Trophoblast cell (in vitro differentiated cells and primary cell): ENCODE measurements around the gene EIF2S2.
"Not testable (repeated sequence)": the region's sequence is repeated elsewhere in the genome, so short reads cannot be mapped to it uniquely, and the experiment has no call there.

Experiments used
- DNase-seq, 2 donors: peaks; one replicate each; pipeline ENCODE4 v3.0.0-alpha.2; 2016
- H2AFZ ChIP-seq: 2 replicates; pipeline ENCODE4 v1.6.1; 2013; ENCODE audit warnings: low read length, moderate library complexity, mild to moderate bottlenecking; ENCODE audit not compliant: insufficient read depth, poor library complexity
- H2AK5ac ChIP-seq: 2 replicates; pipeline ENCODE4 v1.6.1; 2013; ENCODE audit warnings: mild to moderate bottlenecking, low read length
- H2BK120ac ChIP-seq: 2 replicates; pipeline ENCODE4 v1.6.1; 2013; ENCODE audit warnings: low read length, mild to moderate bottlenecking, moderate library complexity; ENCODE audit not compliant: insufficient read depth, poor library complexity
- H2BK12ac ChIP-seq: 2 replicates; pipeline ENCODE4 v1.6.1; 2013; ENCODE audit warnings: mild to moderate bottlenecking, low read length, moderate library complexity
- H2BK5ac ChIP-seq: 2 replicates; pipeline ENCODE4 v1.6.1; 2013; ENCODE audit warnings: low read length, low read depth, moderate library complexity, mild to moderate bottlenecking; ENCODE audit not compliant: poor library complexity
- H3K14ac ChIP-seq: 2 replicates; pipeline ENCODE4 v1.6.1; 2013; ENCODE audit warnings: mild to moderate bottlenecking, low read length
- H3K18ac ChIP-seq: 2 replicates; pipeline ENCODE4 v1.6.1; 2013; ENCODE audit warnings: mild to moderate bottlenecking, low read length
- H3K23ac ChIP-seq: 2 replicates; pipeline ENCODE4 v1.6.1; 2013; ENCODE audit warnings: low read length
- H3K27ac ChIP-seq: 2 replicates; pipeline ENCODE4 v1.5.1; 2013; ENCODE audit warnings: low read depth, mild to moderate bottlenecking, inconsistent platforms, low read length, moderate library complexity
- H3K27me3 ChIP-seq: 2 replicates; pipeline ENCODE4 v1.6.1; 2013; ENCODE audit warnings: inconsistent platforms, mild to moderate bottlenecking, low read length, moderate library complexity; ENCODE audit not compliant: insufficient read depth
- H3K36me3 ChIP-seq, 2 experiments: 1 replicate in 1 of 2; 2 replicates in 1 of 2; pipeline ENCODE4 v1.6.1; 2013; ENCODE audit warnings: low read length in 2 of 2, mild to moderate bottlenecking in 2 of 2, moderate library complexity in 1 of 2; ENCODE audit not compliant: insufficient read depth in 2 of 2, control insufficient read depth in 1 of 2
- H3K4ac ChIP-seq: 2 replicates; pipeline ENCODE4 v1.6.1; 2013; ENCODE audit warnings: low read depth, mild to moderate bottlenecking, low read length, moderate library complexity
- H3K4me1 ChIP-seq, 2 experiments: 1 replicate in 1 of 2; 2 replicates in 1 of 2; pipeline ENCODE4 v1.6.1; 2013; ENCODE audit warnings: low read length in 2 of 2, mild to moderate bottlenecking in 2 of 2, moderate library complexity in 1 of 2; ENCODE audit not compliant: insufficient read depth in 2 of 2, control insufficient read depth in 1 of 2
- H3K4me2 ChIP-seq: 2 replicates; pipeline ENCODE4 v1.6.1; 2013; ENCODE audit warnings: inconsistent platforms, mild to moderate bottlenecking, low read length, moderate library complexity
- H3K4me3 ChIP-seq: 2 replicates; pipeline ENCODE4 v1.5.1; 2013; ENCODE audit warnings: mild to moderate bottlenecking, low read depth, low read length, inconsistent platforms
- H3K79me1 ChIP-seq: one replicate; pipeline ENCODE4 v1.6.1; 2013; ENCODE audit warnings: low read length
- H3K79me2 ChIP-seq: 2 replicates; pipeline ENCODE4 v1.6.1; 2013; ENCODE audit warnings: low read length, mild to moderate bottlenecking; ENCODE audit not compliant: control insufficient read depth, insufficient read depth, poor library complexity
- H3K9ac ChIP-seq: 2 replicates; pipeline ENCODE4 v1.6.1; 2013; ENCODE audit warnings: mild to moderate bottlenecking, low read length
- H3K9me3 ChIP-seq: 2 replicates; pipeline ENCODE4 v1.6.1; 2013; ENCODE audit warnings: low read depth, mild to moderate bottlenecking, control low read depth, inconsistent platforms, low read length; ENCODE audit not compliant: insufficient read depth
- H4K12ac ChIP-seq: 2 replicates; pipeline ENCODE4 v1.6.1; 2013; ENCODE audit warnings: low read depth, mild to moderate bottlenecking, low read length, moderate library complexity
- H4K8ac ChIP-seq: 2 replicates; pipeline ENCODE4 v1.6.1; 2013; ENCODE audit warnings: low read depth, mild to moderate bottlenecking, low read length, moderate library complexity
- H4K91ac ChIP-seq: one replicate; pipeline ENCODE4 v1.6.1; 2013; ENCODE audit warnings: low read depth, mild to moderate bottlenecking, low read length, moderate library complexity
- WGBS: extraction: QIAGEN DNeasy Blood & Tissue Kit; methylation state at CpG from one replicate; pipeline ENCODE4 v1.1.7; 2013; ENCODE audit warnings: missing lambda C conversion rate; ENCODE audit not compliant: insufficient read length, insufficient coverage; ENCODE audit errors: extremely low coverage; 5-methylcytosine and 5-hydroxymethylcytosine counted together

Gene EIF2S2

GRCh38 chr20:34142121-34142520 is 30.1 kb upstream of the EIF2S2 start:
- Histone ChIP-seq H3K27ac (no peak overlapping the region), H4K12ac (no peak overlapping the region), H3K4me1 (no peaks in the 10 kb centered on the region), H2AK5ac (no peak overlapping the region), H4K8ac (no peak overlapping the region), H3K14ac (no peak overlapping the region), H3K4me2 (no peak overlapping the region), H2BK5ac (no peak overlapping the region), H3K18ac (no peak overlapping the region), H3K36me3 (no peaks in the 10 kb centered on the region), H3K79me2 (no peaks in the 10 kb centered on the region), H2BK120ac (no peak overlapping the region), H2AFZ (no peak overlapping the region), H3K4me3 (no peak overlapping the region), H2BK12ac (no peak overlapping the region), H3K23ac (no peak overlapping the region), H4K91ac (no peak overlapping the region), H3K79me1 (no peaks in the 10 kb centered on the region), H3K9ac (no peak overlapping the region), H3K4ac (no peak overlapping the region), H3K27me3 (no peaks in the 10 kb centered on the region), H3K9me3 (no peaks in the 10 kb centered on the region)
- DNase-seq, result no peak
- no CpG with 5 or more reads among the region's 1 CpG for WGBS

- H4K8ac ChIP-seq, result no peak overlapping the region
- no peak overlapping the region for H3K18ac ChIP-seq
- H3K79me2 ChIP-seq, result no peaks in the 10 kb centered on the region
- H4K12ac ChIP-seq, result no peak overlapping the region
- no peak overlapping the region for H3K4me2 ChIP-seq
- no peak overlapping the region for H3K4me3 ChIP-seq
- no peak overlapping the region for H3K27ac ChIP-seq
- H3K23ac ChIP-seq, result no peak overlapping the region
- no peaks in the 10 kb centered on the region for H3K27me3 ChIP-seq
- no peaks in the 10 kb centered on the region for H3K4me1 ChIP-seq
- H2AFZ ChIP-seq, result no peak overlapping the region
- H4K91ac ChIP-seq, result no peak overlapping the region
- no peaks in the 10 kb centered on the region for H3K79me1 ChIP-seq
- no peaks in the 10 kb centered on the region for H3K36me3 ChIP-seq
- H2BK12ac ChIP-seq, result no peak overlapping the region
- H3K4ac ChIP-seq, result no peak overlapping the region
- no peak overlapping the region for H2AK5ac ChIP-seq
- no peak overlapping the region for H2BK120ac ChIP-seq
- H3K14ac ChIP-seq, result no peak overlapping the region
- no peak overlapping the region for H2BK5ac ChIP-seq
- H3K9ac ChIP-seq, result no peak overlapping the region
- no peaks in the 10 kb centered on the region for H3K9me3 ChIP-seq
- no peak for DNase-seq
- WGBS, result no CpG with 5 or more reads among the region's 2 CpGs
Measured at GRCh38 chr20:34141293-34141692, 29.2 kb upstream of the EIF2S2 start.

- H2AK5ac ChIP-seq, H3K4me1 ChIP-seq, H3K27ac ChIP-seq, DNase-seq, H3K14ac ChIP-seq, H3K27me3 ChIP-seq, H4K12ac ChIP-seq, H3K79me1 ChIP-seq, H3K18ac ChIP-seq, H2BK5ac ChIP-seq, H3K4ac ChIP-seq, H3K23ac ChIP-seq, H4K91ac ChIP-seq, H3K4me3 ChIP-seq, H2AFZ ChIP-seq, H3K9me3 ChIP-seq, H2BK12ac ChIP-seq, H3K4me2 ChIP-seq, H4K8ac ChIP-seq, H3K36me3 ChIP-seq, H3K79me2 ChIP-seq, H3K9ac ChIP-seq, H2BK120ac ChIP-seq: not testable (repeated sequence)
- whole genome bisulfite sequencing, result no CpG with 5 or more reads among the region's 11 CpGs
Measured at GRCh38 chr20:34135525-34136275, 23.7 kb upstream of the EIF2S2 start.

- not testable (repeated sequence) for H3K9ac ChIP-seq, H2AFZ ChIP-seq, H3K4me3 ChIP-seq, H2BK120ac ChIP-seq, H3K4ac ChIP-seq, H3K18ac ChIP-seq, DNase-seq, H2BK12ac ChIP-seq, H3K27me3 ChIP-seq, H4K12ac ChIP-seq, H3K36me3 ChIP-seq, H2AK5ac ChIP-seq, H3K9me3 ChIP-seq, H3K14ac ChIP-seq, H3K79me1 ChIP-seq, H3K23ac ChIP-seq, H3K27ac ChIP-seq, H2BK5ac ChIP-seq, H3K4me2 ChIP-seq, H4K8ac ChIP-seq, H4K91ac ChIP-seq, H3K4me1 ChIP-seq, H3K79me2 ChIP-seq
- WGBS, result no CpG with 5 or more reads among the region's 4 CpGs
Measured at GRCh38 chr20:34133365-34133860, 21.4 kb upstream of the EIF2S2 start.
